ENCODE measurements around the gene FAM181A. TPM values are rescaled to one million over a fixed set of nuclear protein-coding genes. Genes with fewer than 3 reads are reported as not detected.

The FAM181A gene
- total and polyA plus RNA-seq, 9 of the 15 experiments (the other 6 are each of a cell fraction or from before 2014, with no cell fraction given), result not detected

- no peaks in the 10 kb centered on the region for H4K20me1 ChIP-seq (replicated peaks; ENCODE audit: control insufficient read depth, insufficient read depth, low read length)
- H3K9me1 ChIP-seq (ENCODE audit: control insufficient read depth, insufficient read depth, low read length), result peaks cover 2% of the 10 kb centered on the region
- 3% methylated on average over 4 of the region's 4 CpGs for WGBS (ENCODE audit: insufficient coverage, low coverage, missing lambda C conversion rate)
- H3K27me3 ChIP-seq (ENCODE audit: control insufficient read depth in 2 of 2, insufficient read depth in 2 of 2, low read length in 2 of 2), result peaks cover 0 to 35% of the 10 kb centered on the region in 2 experiments; a peak in 2 of 5 replicates
- H3K9me3 ChIP-seq (replicated peaks; ENCODE audit: control insufficient read depth, insufficient read depth, low read depth, low read length), result no peaks in the 10 kb centered on the region
- FAIRE-seq (no peak), ATAC-seq (no peak), DNase-seq (ENCODE audit: extremely low read depth in 1 of 4, low spot score in 3 of 4) (no peak)
- H3K79me2 ChIP-seq (ENCODE audit: control insufficient read depth, insufficient read depth, low read length), result no peaks in the 10 kb centered on the region
- CTCF ChIA-PET (ENCODE audit: low intra/inter-chr PET ratio), result no interaction called here
- in situ Hi-C loops (cut with MboI) (no loop called here), intact Hi-C loops (cut with micrococcal nuclease) (no loop called here)
- H3K4me2 ChIP-seq (ENCODE audit: insufficient read depth, low read length), result no peak overlapping the region
- no peak overlapping the region for H3K27ac ChIP-seq (ENCODE audit: extremely low read depth, low read depth, low read length)
- H3K9ac ChIP-seq (ENCODE audit: insufficient read depth in 1 of 2, low read depth in 2 of 2, low read length in 2 of 2), result no peak overlapping the region
- H2AFZ ChIP-seq (ENCODE audit: low read depth, low read length), result no peak overlapping the region
- no TSS peak for BruUV-seq (replicated peaks)
- POLR2A ChIA-PET, result no interaction called here
- no peaks in the 10 kb centered on the region for H3K36me3 ChIP-seq (ENCODE audit: control insufficient read depth, insufficient read depth, low read length)
- no peak overlapping the region for H3K4me3 ChIP-seq
- no peak for TF ChIP-seq GMEB1 (CRISPR knock-in tag; IDR thresholded peaks at IDR 0.05)
- TF ChIP-seq SIX5 (IDR thresholded peaks at IDR 0.05; ENCODE audit: borderline replicate concordance in 1 of 2, insufficient read depth in 1 of 2, low read depth in 1 of 2, low read length in 2 of 2), result no peak
- TF ChIP-seq STAT6 (CRISPR knock-in tag; IDR thresholded peaks at IDR 0.05), result no peak
- TF ChIP-seq MIER1 (IDR thresholded peaks at IDR 0.05; ENCODE audit: low read depth), result no peak
- TF ChIP-seq ZBTB9 (CRISPR knock-in tag; IDR thresholded peaks at IDR 0.05), result no peak
- H3K4me1 ChIP-seq (replicated peaks in 1 of 2; ENCODE audit: control insufficient read depth in 2 of 2, insufficient read depth in 2 of 2, low read length in 2 of 2), result no peaks in the 10 kb centered on the region
These were observed 51.6 kb downstream of the FAM181A start for GRCh38 chr14:93978735-93979134.

Small RNAs within 50 kb of the gene (microRNA-seq; reads per million reads assigned to microRNA genes)
- gene MIR4506 (ENCODE audit: borderline microRNAs expressed), result not detected

Small RNAs within 50 kb of the gene (small RNA-seq; reads per million reads assigned to genes)
- not detected for gene MIR4506

Other genes starting within 250 kb of the FAM181A start
Only the 7 nearest of the 9 such genes appear.
- not detected in 2 replicates for gene PRIMA1, start 138.9 kb upstream of the FAM181A start, total RNA-seq (2014; rRNA removed)
- gene PRIMA1, start 138.9 kb upstream of the FAM181A start, total RNA-seq (2014; rRNA removed; fragmentation: Illumina TruSeq; extraction: Trizol), result not detected in 2 replicates
- not detected in 2 replicates for gene PRIMA1, start 138.9 kb upstream of the FAM181A start, total RNA-seq (2015; rRNA removed; fragmentation: Illumina TruSeq; extraction: Trizol)
- gene PRIMA1, start 138.9 kb upstream of the FAM181A start, total RNA-seq (2021), result not detected in 2 replicates
- gene PRIMA1, start 138.9 kb upstream of the FAM181A start, polyA plus RNA-seq (2011; rRNA removed), result not detected in 2 replicates
- not detected in 2 replicates for gene PRIMA1, start 138.9 kb upstream of the FAM181A start, polyA plus RNA-seq (2014; fragmentation: Illumina TruSeq; extraction: Trizol)
- not detected for gene PRIMA1, start 138.9 kb upstream of the FAM181A start, polyA plus RNA-seq (2014; fragmentation: Nextera tagmentation; extraction: Ambion mirVana)
- not detected in 2 replicates for gene PRIMA1, start 138.9 kb upstream of the FAM181A start, polyA plus RNA-seq (2014; rRNA removed)
- gene ASB2, start 49.2 kb downstream of the FAM181A start, total RNA-seq (2014; rRNA removed), result not detected in 2 replicates
- not detected in 2 replicates for gene ASB2, start 49.2 kb downstream of the FAM181A start, total RNA-seq (2014; rRNA removed; fragmentation: Illumina TruSeq; extraction: Trizol)
- not detected in 2 replicates for gene ASB2, start 49.2 kb downstream of the FAM181A start, total RNA-seq (2015; rRNA removed; fragmentation: Illumina TruSeq; extraction: Trizol)
- not detected in 2 replicates for gene ASB2, start 49.2 kb downstream of the FAM181A start, total RNA-seq (2021)
- not detected in 2 replicates for gene ASB2, start 49.2 kb downstream of the FAM181A start, polyA plus RNA-seq (2011; rRNA removed)
- not detected in 2 replicates for gene ASB2, start 49.2 kb downstream of the FAM181A start, polyA plus RNA-seq (2014; fragmentation: Illumina TruSeq; extraction: Trizol)
- gene ASB2, start 49.2 kb downstream of the FAM181A start, polyA plus RNA-seq (2014; fragmentation: Nextera tagmentation; extraction: Ambion mirVana), result not detected
- gene ASB2, start 49.2 kb downstream of the FAM181A start, polyA plus RNA-seq (2014; rRNA removed), result not detected in 2 replicates
- gene CCDC197, start 70.0 kb downstream of the FAM181A start, total RNA-seq (2014; rRNA removed), result not detected in 2 replicates
- not detected in 2 replicates for gene CCDC197, start 70.0 kb downstream of the FAM181A start, total RNA-seq (2014; rRNA removed; fragmentation: Illumina TruSeq; extraction: Trizol)
- not detected in 2 replicates for gene CCDC197, start 70.0 kb downstream of the FAM181A start, total RNA-seq (2015; rRNA removed; fragmentation: Illumina TruSeq; extraction: Trizol)
- gene CCDC197, start 70.0 kb downstream of the FAM181A start, total RNA-seq (2021), result not detected in 2 replicates
- not detected in 2 replicates for gene CCDC197, start 70.0 kb downstream of the FAM181A start, polyA plus RNA-seq (2011; rRNA removed)
- gene CCDC197, start 70.0 kb downstream of the FAM181A start, polyA plus RNA-seq (2014; fragmentation: Illumina TruSeq; extraction: Trizol), result not detected in 2 replicates
- not detected for gene CCDC197, start 70.0 kb downstream of the FAM181A start, polyA plus RNA-seq (2014; fragmentation: Nextera tagmentation; extraction: Ambion mirVana)
- not detected in 2 replicates for gene CCDC197, start 70.0 kb downstream of the FAM181A start, polyA plus RNA-seq (2014; rRNA removed)
- gene OTUB2, start 99.0 kb downstream of the FAM181A start, total RNA-seq (2014; rRNA removed), result 0.23 and 0.24 TPM in 2 replicates
- 0.07 and 0.35 TPM in 2 replicates for gene OTUB2, start 99.0 kb downstream of the FAM181A start, total RNA-seq (2014; rRNA removed; fragmentation: Illumina TruSeq; extraction: Trizol)
- 0.11 and 0.15 TPM in 2 replicates for gene OTUB2, start 99.0 kb downstream of the FAM181A start, total RNA-seq (2015; rRNA removed; fragmentation: Illumina TruSeq; extraction: Trizol)
- gene OTUB2, start 99.0 kb downstream of the FAM181A start, total RNA-seq (2021), result 0.31 and 0.34 TPM in 2 replicates
- gene OTUB2, start 99.0 kb downstream of the FAM181A start, polyA plus RNA-seq (2011; rRNA removed), result 0.11 and 0.20 TPM in 2 replicates
- gene OTUB2, start 99.0 kb downstream of the FAM181A start, polyA plus RNA-seq (2014; fragmentation: Illumina TruSeq; extraction: Trizol), result 0.15 and 0.21 TPM in 2 replicates
- under 1 TPM; 0.01 to 0.08 TPM for gene OTUB2, start 99.0 kb downstream of the FAM181A start, polyA plus RNA-seq (2014; fragmentation: Nextera tagmentation; extraction: Ambion mirVana)
- 0.08 and 0.26 TPM in 2 replicates for gene OTUB2, start 99.0 kb downstream of the FAM181A start, polyA plus RNA-seq (2014; rRNA removed)
- gene DDX24, start 153.9 kb downstream of the FAM181A start, total RNA-seq (2014; rRNA removed), result 98.3 and 104 TPM in 2 replicates
- 129 and 139 TPM in 2 replicates for gene DDX24, start 153.9 kb downstream of the FAM181A start, total RNA-seq (2014; rRNA removed; fragmentation: Illumina TruSeq; extraction: Trizol)
- gene DDX24, start 153.9 kb downstream of the FAM181A start, total RNA-seq (2015; rRNA removed; fragmentation: Illumina TruSeq; extraction: Trizol), result 122 and 125 TPM in 2 replicates
- 118 and 127 TPM in 2 replicates for gene DDX24, start 153.9 kb downstream of the FAM181A start, total RNA-seq (2021)
- 95.7 and 98.6 TPM in 2 replicates for gene DDX24, start 153.9 kb downstream of the FAM181A start, polyA plus RNA-seq (2011; rRNA removed)
- gene DDX24, start 153.9 kb downstream of the FAM181A start, polyA plus RNA-seq (2014; fragmentation: Illumina TruSeq; extraction: Trizol), result 139 and 175 TPM in 2 replicates
- gene DDX24, start 153.9 kb downstream of the FAM181A start, polyA plus RNA-seq (2014; fragmentation: Nextera tagmentation; extraction: Ambion mirVana), result 100 to 1,000 TPM in 1 of 2 experiments, 10 to 100 TPM in 1; 95.1 to 136 TPM
- 67.4 and 82.4 TPM in 2 replicates for gene DDX24, start 153.9 kb downstream of the FAM181A start, polyA plus RNA-seq (2014; rRNA removed)
- 20.3 and 24.6 TPM in 2 replicates for gene IFI27L1, start 154.0 kb downstream of the FAM181A start, total RNA-seq (2014; rRNA removed)
- gene IFI27L1, start 154.0 kb downstream of the FAM181A start, total RNA-seq (2014; rRNA removed; fragmentation: Illumina TruSeq; extraction: Trizol), result 13.8 and 19.7 TPM in 2 replicates
- gene IFI27L1, start 154.0 kb downstream of the FAM181A start, total RNA-seq (2015; rRNA removed; fragmentation: Illumina TruSeq; extraction: Trizol), result 17.6 and 17.8 TPM in 2 replicates
- 20.2 and 23.8 TPM in 2 replicates for gene IFI27L1, start 154.0 kb downstream of the FAM181A start, total RNA-seq (2021)
- 28.0 and 31.9 TPM in 2 replicates for gene IFI27L1, start 154.0 kb downstream of the FAM181A start, polyA plus RNA-seq (2011; rRNA removed)
- gene IFI27L1, start 154.0 kb downstream of the FAM181A start, polyA plus RNA-seq (2014; fragmentation: Illumina TruSeq; extraction: Trizol), result 14.5 and 19.3 TPM in 2 replicates
- 10 to 100 TPM; 22.8 to 28.0 TPM for gene IFI27L1, start 154.0 kb downstream of the FAM181A start, polyA plus RNA-seq (2014; fragmentation: Nextera tagmentation; extraction: Ambion mirVana)
- 25.0 and 25.6 TPM in 2 replicates for gene IFI27L1, start 154.0 kb downstream of the FAM181A start, polyA plus RNA-seq (2014; rRNA removed)
- 0.45 and 0.98 TPM in 2 replicates for gene IFI27, start 183.4 kb downstream of the FAM181A start, total RNA-seq (2014; rRNA removed)
- gene IFI27, start 183.4 kb downstream of the FAM181A start, total RNA-seq (2014; rRNA removed; fragmentation: Illumina TruSeq; extraction: Trizol), result 0.95 and 1.1 TPM in 2 replicates
- 1.6 and 1.8 TPM in 2 replicates for gene IFI27, start 183.4 kb downstream of the FAM181A start, total RNA-seq (2015; rRNA removed; fragmentation: Illumina TruSeq; extraction: Trizol)
- 1.0 and 1.3 TPM in 2 replicates for gene IFI27, start 183.4 kb downstream of the FAM181A start, total RNA-seq (2021)
- gene IFI27, start 183.4 kb downstream of the FAM181A start, polyA plus RNA-seq (2011; rRNA removed), result 2.0 TPM in 2 replicates
- 0.19 and 1.2 TPM in 2 replicates for gene IFI27, start 183.4 kb downstream of the FAM181A start, polyA plus RNA-seq (2014; fragmentation: Illumina TruSeq; extraction: Trizol)
- 1 to 10 TPM; 2.4 to 3.4 TPM for gene IFI27, start 183.4 kb downstream of the FAM181A start, polyA plus RNA-seq (2014; fragmentation: Nextera tagmentation; extraction: Ambion mirVana)
- 0.89 TPM in 1 of 2 replicates, not detected in the other for gene IFI27, start 183.4 kb downstream of the FAM181A start, polyA plus RNA-seq (2014; rRNA removed)